Suprapubic skin (tissue), 4 donors: ENCODE measurements around the gene SPIRE1. TPM values are rescaled to one million over a fixed set of nuclear protein-coding genes. Genes with fewer than 3 reads are reported as not detected.
"Not testable (repeated sequence)": the region's sequence is repeated elsewhere in the genome, so short reads cannot be mapped to it uniquely, and the experiment has no call there.

Experiments
- DNase-seq, 2 donors: peaks; one replicate each; pipeline ENCODE4 v3.0.0-alpha.2; 2019; ENCODE audit warnings: low spot score in 2 of 2
- H3K27ac ChIP-seq: fragments of 200-600 bp; sonication (generic); one replicate; pipeline ENCODE4 v1.5.1; 2019
- H3K27me3 ChIP-seq: fragments of 200-600 bp; sonication (generic); one replicate; pipeline ENCODE4 v1.5.1; 2019
- H3K36me3 ChIP-seq: fragments of 200-600 bp; sonication (generic); one replicate; pipeline ENCODE4 v1.5.1; 2019
- H3K4me1 ChIP-seq: fragments of 200-600 bp; sonication (generic); one replicate; pipeline ENCODE4 v1.5.1; 2019
- H3K4me3 ChIP-seq: fragments of 200-600 bp; sonication (generic); one replicate; pipeline ENCODE4 v1.5.1; 2019; ENCODE audit warnings: mild to moderate bottlenecking
- H3K9me3 ChIP-seq: fragments of 200-600 bp; sonication (generic); one replicate; pipeline ENCODE4 v1.5.1; 2019
- EP300 ChIP-seq: sonication (generic); formaldehyde crosslinking; IDR thresholded peaks from one replicate; pipeline ENCODE4 v1.6.1; 2017; ENCODE audit warnings: antibody characterized with exemption
- POLR2A ChIP-seq, 2 donors: fragments of 450-650 bp; IDR thresholded peaks; one replicate each; pipeline ENCODE4 v1.6.1; 2017; ENCODE audit warnings: antibody characterized with exemption in 2 of 2, mild to moderate bottlenecking in 2 of 2, moderate library complexity in 2 of 2
- POLR2AphosphoS5 ChIP-seq, 3 donors: sonication (generic); formaldehyde crosslinking; IDR thresholded peaks; one replicate each; pipeline ENCODE4 v1.6.1; 2017; ENCODE audit warnings: antibody characterized with exemption in 3 of 3
- WGBS: methylation state at CpG from one replicate; pipeline ENCODE4 v1.1.5; 2018; 5-methylcytosine and 5-hydroxymethylcytosine counted together
- total RNA-seq, 4 donors: library from RNA; depleted of rRNA; stranded (reverse); fragments of >200 nt; gene quantifications; one replicate each; pipeline ENCODE4 v1.1.0, GENCODE V29; 2016
- TF ChIP-seq, protein P1 (sequence below), 2 donors: fragments of 200-600 bp in 1 of 2; fragments of 450-650 bp in 1 of 2; sonication (generic) in 1 of 2; IDR thresholded peaks; one replicate each; pipeline ENCODE4 v1.5.1; 2016 to 2019; ENCODE audit warnings: antibody characterized with exemption in 2 of 2, mild to moderate bottlenecking in 1 of 2, moderate library complexity in 1 of 2

The SPIRE1 gene
- total RNA-seq, 4 donors from 2014 or later, result 21.7 to 42.8 (median 25.2) TPM

DNA sequence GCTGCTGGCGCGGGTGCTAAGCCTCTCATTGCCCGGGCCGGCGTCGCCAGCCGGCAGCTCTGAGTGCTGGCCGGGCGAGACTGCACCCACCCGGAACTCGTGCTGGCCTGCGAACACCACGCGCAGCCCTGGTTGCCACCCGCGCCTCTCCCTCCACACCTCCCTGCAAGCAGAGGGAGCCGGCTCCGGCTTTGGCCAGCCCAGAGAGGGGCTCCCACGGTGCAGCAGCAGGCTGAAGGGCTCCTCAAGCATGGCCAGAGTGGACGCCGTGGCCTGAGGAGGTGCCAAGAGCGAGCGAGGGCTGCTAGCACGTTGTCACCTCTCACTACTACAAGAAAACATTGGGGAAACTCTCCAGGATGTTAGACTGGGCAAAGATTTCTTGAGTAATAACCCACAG, 98.6 kb downstream of the SPIRE1 start:
- TF ChIP-seq POLR2A (IDR thresholded peaks at IDR 0.05), result no peak
- TF ChIP-seq, protein P1, sequence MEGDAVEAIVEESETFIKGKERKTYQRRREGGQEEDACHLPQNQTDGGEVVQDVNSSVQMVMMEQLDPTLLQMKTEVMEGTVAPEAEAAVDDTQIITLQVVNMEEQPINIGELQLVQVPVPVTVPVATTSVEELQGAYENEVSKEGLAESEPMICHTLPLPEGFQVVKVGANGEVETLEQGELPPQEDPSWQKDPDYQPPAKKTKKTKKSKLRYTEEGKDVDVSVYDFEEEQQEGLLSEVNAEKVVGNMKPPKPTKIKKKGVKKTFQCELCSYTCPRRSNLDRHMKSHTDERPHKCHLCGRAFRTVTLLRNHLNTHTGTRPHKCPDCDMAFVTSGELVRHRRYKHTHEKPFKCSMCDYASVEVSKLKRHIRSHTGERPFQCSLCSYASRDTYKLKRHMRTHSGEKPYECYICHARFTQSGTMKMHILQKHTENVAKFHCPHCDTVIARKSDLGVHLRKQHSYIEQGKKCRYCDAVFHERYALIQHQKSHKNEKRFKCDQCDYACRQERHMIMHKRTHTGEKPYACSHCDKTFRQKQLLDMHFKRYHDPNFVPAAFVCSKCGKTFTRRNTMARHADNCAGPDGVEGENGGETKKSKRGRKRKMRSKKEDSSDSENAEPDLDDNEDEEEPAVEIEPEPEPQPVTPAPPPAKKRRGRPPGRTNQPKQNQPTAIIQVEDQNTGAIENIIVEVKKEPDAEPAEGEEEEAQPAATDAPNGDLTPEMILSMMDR (IDR thresholded peaks at IDR 0.05), result no peak
- TF ChIP-seq EP300, result no peak
- no peak for TF ChIP-seq POLR2AphosphoS5 (IDR thresholded peaks at IDR 0.05)
- WGBS, result 94% methylated on average over 15 of the region's 24 CpGs

DNA sequence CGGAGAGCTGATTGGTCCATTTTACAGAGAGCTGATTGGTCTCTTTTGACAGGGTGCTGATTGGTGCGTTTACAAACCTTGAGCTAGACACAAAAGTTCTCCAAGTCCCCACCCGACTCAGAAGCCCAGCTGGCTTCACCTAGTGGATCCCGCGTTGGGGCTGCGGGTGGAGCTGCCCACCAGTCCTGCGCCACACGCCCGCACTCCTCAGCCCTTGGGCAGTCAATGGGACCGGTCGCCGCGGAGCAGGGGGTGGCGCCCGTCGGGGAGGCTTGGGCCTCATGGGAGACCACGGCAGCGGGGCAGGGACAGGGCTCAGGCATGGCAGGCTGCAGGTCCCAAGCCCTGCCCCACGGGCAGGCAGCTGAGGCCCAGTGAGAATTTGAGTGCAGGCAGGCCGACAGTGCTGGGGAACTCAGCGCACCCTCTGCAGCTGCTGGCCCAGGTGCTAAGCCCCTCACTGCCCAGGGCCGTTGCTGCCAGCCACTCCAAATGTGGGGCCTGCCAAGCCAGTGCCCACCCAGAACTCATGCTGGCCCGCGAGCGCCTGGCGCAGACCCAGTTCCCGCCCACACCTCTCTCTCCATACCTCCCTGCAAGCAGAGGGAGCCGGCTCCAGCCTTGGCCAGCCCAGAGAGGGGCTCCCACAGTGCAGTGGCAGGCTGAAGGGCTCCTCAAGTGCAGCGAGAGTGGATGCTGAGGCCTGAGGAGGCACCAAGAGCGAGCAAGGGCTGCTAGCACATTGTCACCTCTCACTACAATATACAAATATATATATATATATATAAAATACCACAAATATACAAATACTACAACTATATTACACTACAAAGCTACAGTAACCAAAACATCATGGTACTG, 100.7 kb downstream of the SPIRE1 start:
- no peaks in the 10 kb centered on the region for H3K4me1 ChIP-seq
- H3K9me3 ChIP-seq, result peaks cover 10% of the 10 kb centered on the region
- no peaks in the 10 kb centered on the region for H3K36me3 ChIP-seq
- DNase-seq, result no peak
- TF ChIP-seq POLR2A (IDR thresholded peaks at IDR 0.05) (no peak), POLR2AphosphoS5 (IDR thresholded peaks at IDR 0.05) (no peak), EP300 (no peak)
- TF ChIP-seq, protein P1 (IDR thresholded peaks at IDR 0.05), result no peak
- H3K27ac ChIP-seq, result no peak overlapping the region
- no peak overlapping the region for H3K4me3 ChIP-seq
- H3K27me3 ChIP-seq, result no peaks in the 10 kb centered on the region
- 98% methylated on average over 20 of the region's 30 CpGs for WGBS

More for the DNA sequence above, 98.6 kb downstream of the SPIRE1 start:
- no peaks in the 10 kb centered on the region for H3K4me1 ChIP-seq
- no peak overlapping the region for H3K27ac ChIP-seq
- no peak for DNase-seq
- no peaks in the 10 kb centered on the region for H3K36me3 ChIP-seq
- H3K27me3 ChIP-seq, result no peaks in the 10 kb centered on the region
- H3K4me3 ChIP-seq, result no peak overlapping the region
- H3K9me3 ChIP-seq, result peaks cover 10% of the 10 kb centered on the region

DNA sequence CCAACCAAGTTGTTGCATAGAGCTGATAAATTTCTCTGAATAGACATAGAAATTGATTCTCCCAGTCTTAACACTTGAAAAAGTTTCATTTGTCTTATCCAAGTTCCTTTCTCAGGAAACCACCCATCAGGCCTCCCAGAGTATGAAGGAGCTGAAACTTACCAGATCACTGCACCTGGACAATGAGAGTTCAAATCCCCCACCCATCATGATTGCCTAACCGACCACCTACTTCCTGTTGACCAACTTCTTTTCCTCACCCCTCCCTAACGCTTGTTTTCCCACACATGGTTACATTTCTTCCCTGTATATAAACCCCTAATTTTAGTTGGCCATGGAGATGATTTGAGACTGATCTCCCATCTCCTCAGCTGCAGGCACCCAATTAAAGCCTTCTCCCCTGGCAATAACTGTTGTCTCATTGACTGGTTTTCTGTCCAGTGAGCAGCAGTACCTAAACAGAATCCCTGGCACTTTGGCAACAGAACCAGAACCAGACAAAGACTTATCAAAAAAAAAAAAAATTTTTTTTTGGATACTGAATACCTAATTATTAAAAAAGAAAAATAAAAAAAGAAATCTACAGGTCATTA, 103.0 kb downstream of the SPIRE1 start:
- Histone ChIP-seq H3K4me1 (no peaks in the 10 kb centered on the region), H3K4me3 (no peak overlapping the region), H3K9me3 (peaks cover 10% of the 10 kb centered on the region), H3K27ac (no peak overlapping the region), H3K27me3 (no peaks in the 10 kb centered on the region), H3K36me3 (no peaks in the 10 kb centered on the region)
- TF ChIP-seq POLR2A (IDR thresholded peaks at IDR 0.05), result no peak
- TF ChIP-seq POLR2AphosphoS5 (IDR thresholded peaks at IDR 0.05), result no peak
- TF ChIP-seq EP300, result no peak
- TF ChIP-seq, protein P1 (IDR thresholded peaks at IDR 0.05), result no peak
- 86% methylated on average over 2 of the region's 2 CpGs for WGBS
- no peak for DNase-seq

DNA sequence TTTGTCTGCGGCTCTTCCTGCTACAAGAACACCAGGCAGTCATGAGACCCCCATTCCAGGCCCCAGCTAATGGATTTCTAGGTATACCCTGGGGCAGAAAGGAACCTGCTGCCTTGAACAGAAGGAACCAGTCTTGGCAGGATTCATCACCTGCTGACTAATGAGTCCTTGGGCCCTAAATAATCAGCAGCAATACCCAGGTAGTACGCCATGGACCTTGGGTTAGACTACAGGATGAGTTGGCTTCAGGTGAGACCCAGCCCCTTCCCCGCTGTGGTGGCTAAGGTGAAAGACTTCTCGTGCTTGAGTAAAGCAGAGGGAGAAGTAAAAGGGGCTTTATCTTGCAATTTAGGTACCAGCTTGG, 105.0 kb downstream of the SPIRE1 start:
- 91% methylated on average over 4 of the region's 4 CpGs for WGBS
- Histone ChIP-seq H3K9me3 (peaks cover 10% of the 10 kb centered on the region), H3K36me3 (no peaks in the 10 kb centered on the region), H3K4me1 (no peaks in the 10 kb centered on the region), H3K27ac (no peak overlapping the region), H3K27me3 (no peaks in the 10 kb centered on the region), H3K4me3 (no peak overlapping the region)
- no peak for DNase-seq
- TF ChIP-seq POLR2A (IDR thresholded peaks at IDR 0.05), result no peak
- TF ChIP-seq POLR2AphosphoS5 (IDR thresholded peaks at IDR 0.05), result no peak
- TF ChIP-seq, protein P1 (IDR thresholded peaks at IDR 0.05), result no peak
- no peak for TF ChIP-seq EP300

DNA sequence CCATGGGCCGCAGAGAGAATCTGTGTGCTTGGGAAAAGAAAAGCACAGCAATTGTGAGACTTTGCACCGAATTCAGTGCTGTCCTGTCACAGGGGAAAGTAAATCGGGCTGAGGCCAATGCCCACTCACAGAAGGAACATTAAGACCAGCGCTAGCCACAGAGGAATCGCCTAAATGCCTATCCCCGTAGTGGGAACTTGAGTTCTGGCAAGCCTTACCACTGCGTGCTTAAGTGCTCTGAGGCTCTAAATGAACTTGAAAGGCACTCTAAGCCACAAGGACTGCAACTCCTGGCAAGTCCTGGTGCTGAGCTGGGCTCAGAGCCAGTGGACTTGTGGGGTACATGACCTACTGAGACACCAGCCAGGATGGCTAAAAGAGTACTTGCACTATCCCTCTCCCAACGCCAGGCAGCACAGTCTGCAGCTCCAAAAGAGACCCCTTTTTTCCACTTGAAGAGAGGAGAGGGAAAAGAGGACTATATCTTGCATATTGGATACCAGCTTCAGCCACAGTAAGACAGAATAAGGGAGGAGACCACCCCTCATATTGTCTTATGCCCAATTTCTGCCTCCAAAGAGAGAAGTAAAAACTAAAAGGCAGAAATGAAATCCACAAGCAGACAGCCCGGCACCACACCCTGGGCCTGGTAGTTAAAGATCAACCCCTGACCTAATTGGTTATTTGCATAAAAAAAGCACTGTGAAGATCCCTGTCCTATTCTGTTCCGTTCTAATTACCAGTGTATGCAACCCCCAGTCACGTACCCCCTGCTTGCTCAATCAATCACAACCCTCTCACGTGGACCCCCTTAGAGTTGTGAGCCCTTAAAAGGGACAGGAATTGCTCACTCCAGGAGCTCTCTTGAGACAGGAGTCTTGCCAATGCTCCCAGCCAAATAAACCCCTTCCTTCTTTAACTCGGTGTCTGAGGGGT, 105.7 kb downstream of the SPIRE1 start:
- H3K27me3 ChIP-seq, H3K4me1 ChIP-seq, H3K36me3 ChIP-seq, H3K27ac ChIP-seq, H3K4me3 ChIP-seq, H3K9me3 ChIP-seq, DNase-seq: not testable (repeated sequence)
- WGBS, result 83% methylated on average over 12 of the region's 13 CpGs

DNA sequence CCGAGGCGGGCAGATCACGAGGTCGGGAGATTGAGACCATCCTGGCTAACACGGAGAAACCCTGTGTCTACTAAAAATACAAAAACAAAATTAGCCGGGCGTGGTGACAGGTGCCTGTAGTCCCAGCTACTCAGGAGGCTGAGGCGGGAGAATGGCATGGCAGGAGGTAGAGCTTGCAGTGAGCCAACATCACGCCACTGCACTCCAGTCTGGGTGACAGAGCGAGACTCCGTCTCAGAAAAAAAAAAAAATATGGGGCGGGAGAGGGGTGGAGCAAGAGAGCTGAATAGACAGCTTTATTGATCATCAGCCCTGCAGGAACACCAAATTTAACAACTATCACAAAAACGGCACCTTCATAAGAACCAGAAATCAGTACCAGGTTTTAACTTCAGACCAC, 106.4 kb downstream of the SPIRE1 start:
- WGBS, result 95% methylated on average over 13 of the region's 13 CpGs
- H3K27ac ChIP-seq, H3K9me3 ChIP-seq, H3K4me3 ChIP-seq, H3K36me3 ChIP-seq, H3K27me3 ChIP-seq, H3K4me1 ChIP-seq, DNase-seq: not testable (repeated sequence)
